GM21515 (cell line): ENCODE results near the gene ANXA3.

Experiments used
- ATAC-seq: cut with Tn5 transposase; IDR thresholded peaks from one replicate; pipeline ENCODE4 v1.9.1; 2021; ENCODE audit not compliant: unreplicated experiment

ANXA3 gene

GRCh38 chr4:78610546-78611214 is 59.1 kb downstream of the ANXA3 start:
- no peak for ATAC-seq

DNA sequence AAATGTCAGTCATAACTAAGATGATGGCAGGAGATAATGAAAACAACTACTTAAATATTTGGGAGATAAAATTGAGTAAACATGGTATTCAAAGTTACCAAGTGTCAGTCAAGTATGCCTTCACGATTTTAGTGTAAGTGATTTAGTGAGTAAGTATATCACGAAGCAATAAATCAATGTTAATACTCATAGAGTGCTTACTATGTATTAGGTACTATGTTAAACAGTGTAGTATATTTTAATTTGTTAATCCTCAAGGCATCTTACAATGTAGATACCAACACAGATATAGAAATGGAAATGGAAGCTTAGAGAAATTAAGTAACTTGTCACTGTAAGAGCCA is 59.6 kb downstream of the ANXA3 start:
- no peak for ATAC-seq

DNA sequence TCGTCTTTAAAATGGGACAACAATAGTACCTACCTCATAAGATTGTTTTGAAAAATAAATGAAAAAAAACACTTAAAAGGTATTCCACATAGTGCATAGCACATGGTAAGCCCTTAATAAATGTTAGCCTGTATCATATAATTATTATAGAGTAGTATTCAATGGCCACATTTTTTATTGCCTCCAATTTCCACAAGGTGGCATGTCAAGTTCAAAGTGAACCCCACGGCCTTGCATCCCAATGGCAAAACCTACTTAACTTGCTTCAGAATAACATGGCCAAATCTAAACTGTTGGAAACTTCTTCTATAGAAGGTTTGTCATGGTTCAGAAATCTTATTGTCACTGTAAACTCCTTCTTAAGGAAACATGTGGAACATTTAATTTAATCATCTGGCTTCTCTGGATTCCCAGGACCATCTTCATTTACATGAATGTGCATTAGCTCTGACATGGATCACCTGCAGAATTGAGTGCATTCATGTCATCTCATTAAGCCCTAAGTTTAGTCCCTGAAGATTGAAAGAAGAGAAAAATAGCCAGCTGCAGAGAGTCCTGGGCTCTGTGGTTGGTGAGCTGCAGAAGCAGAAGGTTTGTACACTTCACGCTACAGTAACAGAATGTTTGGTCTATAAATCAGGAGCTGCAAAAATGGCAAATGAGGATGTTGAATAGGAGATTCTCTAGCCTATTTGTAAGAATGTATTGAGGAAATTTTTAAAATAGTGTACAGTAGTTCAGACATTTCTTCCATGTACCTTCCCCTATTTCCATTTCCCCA is 61.0 kb downstream of the ANXA3 start:
- ATAC-seq: peak; percentile 42

GRCh38 chr4:78613522-78614321 is 62.2 kb downstream of the ANXA3 start:
- peak; percentile 74 for ATAC-seq

DNA sequence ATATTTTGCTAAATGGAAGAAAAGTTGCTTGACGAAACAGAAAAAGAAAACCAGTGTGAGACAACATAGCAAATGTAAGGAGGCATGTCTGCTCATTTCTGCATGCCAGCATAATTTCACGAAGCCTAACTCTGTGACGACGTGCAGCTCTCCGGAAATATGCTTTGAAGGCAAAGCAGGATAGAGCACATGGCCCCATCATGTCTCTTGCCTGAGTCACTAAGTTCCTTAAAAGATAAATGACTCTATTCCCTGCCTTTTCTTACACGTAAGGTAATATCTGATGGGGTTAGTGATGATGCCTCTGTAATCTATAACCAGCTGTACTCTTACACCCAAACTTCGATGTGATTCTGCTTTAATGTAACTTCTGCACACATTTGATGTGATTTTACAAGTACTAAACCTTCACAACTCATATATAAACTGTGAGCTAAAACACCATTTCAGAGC is 64.5 kb downstream of the ANXA3 start:
- ATAC-seq: no peak

DNA sequence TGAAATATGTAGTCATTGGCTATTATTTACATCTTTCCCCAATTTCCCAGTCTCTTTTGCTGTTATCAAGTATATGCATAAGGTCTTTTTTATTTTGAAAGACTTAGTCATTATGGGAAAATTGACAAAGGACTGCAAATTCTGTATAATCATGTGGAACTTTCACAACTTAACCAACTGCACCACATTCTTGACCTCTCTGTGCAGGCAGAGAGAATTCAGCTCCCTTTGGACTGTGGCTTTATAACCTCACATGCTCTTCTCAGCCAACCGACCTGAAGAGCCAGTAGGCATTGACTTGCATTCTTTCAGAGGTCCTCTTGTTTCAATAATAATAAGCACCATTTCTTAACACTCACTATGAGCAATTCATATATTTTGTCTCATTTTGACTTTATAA is 66.9 kb downstream of the ANXA3 start:
- ATAC-seq: no peak

DNA sequence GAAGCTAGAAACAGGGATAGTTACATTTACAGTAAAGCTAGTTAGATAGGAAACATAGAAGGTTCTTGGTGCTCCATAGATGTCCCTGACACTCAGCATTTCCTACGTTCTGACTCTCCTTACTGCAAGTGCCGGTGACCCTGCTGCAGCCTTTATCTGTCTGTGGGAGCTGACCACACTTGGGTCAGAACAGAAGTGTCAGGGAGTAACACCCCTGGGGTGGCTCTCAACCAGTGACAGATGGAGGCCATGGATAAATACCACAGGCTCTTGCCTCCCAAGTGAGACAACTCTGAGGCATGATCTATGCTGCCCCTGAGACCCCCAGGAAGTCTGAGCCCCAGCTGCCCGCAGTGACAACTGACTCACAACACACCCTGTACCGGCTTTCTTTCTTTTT is 69.8 kb downstream of the ANXA3 start:
- ATAC-seq: no peak

DNA sequence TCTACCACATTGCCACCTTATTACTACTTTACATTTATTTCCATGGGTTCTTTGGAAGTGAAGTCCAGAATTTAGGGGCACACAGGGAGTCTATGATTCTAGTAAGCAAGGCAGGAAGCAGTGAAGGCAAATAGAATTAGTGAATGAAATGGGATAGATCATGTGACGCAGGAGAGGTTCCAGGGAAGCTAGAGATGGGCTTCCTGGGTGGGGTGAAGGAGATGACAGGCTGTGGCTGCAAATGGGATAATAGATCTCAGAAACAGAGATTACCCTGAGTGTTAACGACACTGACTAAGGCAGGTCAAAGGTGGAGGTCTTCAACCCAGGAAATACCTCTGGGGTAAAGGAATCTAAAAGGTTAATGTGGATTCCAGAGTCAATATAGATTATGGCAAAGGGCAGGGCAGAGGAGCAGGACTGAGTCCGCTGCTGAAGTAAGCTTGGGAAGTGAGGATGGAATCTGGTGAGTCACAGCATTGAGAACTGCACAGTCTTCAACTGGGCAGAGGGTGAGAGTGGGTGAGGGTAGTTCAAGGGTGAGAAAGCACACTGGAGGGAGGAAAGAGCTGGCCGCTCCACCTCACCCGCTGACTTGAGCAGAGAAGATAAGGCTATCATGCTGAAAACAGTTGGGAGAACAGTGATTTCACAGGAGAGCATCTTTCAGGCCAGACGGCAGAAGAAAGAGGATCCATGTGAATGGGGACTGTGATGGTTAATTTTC is 70.8 kb downstream of the ANXA3 start:
- no peak for ATAC-seq

DNA sequence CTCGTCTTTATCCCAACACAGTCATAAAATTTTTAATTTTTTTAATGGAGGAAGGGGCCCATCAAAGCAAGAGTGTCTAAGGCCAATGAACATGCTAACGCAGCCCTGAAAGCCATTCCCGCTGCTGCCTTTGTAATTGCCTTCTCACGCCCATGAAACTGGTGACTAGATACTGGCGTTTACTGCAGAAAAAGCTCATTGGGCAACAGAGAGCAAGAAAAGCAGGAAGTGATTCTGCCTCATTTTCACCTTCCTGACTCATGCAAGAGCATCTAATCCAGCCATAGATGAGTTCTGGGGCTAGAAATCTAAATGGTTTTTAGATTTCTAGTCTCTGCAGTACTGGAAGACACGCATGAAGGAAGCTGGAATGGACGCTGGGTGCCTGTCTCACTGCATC is 72.5 kb downstream of the ANXA3 start:
- ATAC-seq: no peak

- no peak for ATAC-seq
Measured at GRCh38 chr4:78625073-78625472, 73.5 kb downstream of the ANXA3 start.

DNA sequence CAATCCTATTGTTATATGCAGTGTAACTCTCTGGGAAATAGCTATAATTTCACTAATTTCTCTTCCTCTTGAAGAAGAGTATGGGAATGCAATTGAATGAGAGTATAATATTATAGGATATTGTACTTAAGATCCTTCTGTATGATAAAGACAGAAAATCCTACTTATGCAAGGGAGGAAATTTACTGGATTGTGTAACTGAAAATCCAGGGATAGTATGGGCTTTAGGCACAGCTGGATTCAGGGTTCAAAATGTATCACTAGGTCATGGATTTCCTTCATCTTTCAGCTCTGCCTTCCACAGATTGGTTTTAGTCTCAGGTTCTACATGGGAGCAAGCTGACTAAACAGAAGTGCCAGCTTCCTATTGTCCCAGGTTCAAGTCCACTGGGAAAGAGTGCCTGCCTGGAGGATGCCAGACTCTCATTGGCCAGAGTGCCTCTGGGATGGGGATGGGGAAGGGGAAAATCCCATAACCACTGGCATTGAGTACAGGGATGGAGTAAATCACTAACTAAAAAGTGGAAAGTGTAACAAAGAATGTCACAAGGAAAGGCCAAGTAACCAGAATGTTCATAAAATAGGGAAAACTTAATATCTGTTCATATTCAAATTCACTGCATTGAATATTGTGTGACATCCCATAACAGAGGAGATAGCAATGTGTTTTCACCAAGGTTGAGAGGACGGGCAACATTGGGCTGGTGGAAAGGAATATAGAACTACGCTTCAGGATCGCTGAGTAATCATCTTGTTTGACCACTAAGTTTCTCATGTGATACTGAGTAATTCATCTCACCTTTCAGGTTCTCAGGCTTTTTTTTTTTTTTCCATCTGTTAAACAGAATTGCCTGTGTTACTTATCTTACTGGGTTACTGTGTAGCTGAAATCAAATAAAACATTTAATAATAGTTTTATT is 75.7 kb downstream of the ANXA3 start:
- no peak for ATAC-seq

DNA sequence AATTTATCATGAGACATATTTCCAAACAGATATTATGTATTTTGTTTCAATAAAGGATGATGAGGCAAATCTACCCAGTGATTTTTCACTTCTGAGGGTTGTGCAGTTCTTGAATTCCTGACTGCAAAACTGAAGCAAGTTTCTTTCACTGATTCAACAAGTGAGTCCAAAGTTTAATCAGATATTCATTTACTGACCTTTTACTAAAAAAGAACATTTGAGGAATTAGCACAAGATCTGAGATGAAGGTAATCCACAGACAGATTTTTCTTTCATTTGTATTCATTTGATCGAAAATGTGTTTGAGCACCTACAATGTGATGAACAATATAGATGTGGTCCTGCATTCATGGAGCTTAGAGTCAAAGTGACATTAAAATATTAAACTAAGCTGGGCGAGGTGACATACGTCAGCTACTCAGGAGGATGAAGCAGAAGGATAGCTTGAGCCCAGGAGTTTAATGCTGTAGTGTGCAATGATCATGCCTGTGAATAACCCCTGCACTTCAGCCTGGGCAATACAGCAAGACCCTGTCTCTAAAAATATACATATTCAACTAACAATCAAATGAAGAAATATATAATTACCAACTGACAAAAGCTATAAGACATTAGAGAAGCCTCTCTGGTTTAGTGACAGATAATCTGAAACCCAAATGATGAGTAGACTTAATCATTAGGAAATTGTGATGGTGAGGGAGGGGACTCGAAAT is 76.6 kb downstream of the ANXA3 start:
- ATAC-seq: no peak

- no peak for ATAC-seq
Measured at GRCh38 chr4:78629991-78630541, 78.5 kb downstream of the ANXA3 start.

GRCh38 chr4:78630615-78631014 is 79.0 kb downstream of the ANXA3 start:
- ATAC-seq: no peak

DNA sequence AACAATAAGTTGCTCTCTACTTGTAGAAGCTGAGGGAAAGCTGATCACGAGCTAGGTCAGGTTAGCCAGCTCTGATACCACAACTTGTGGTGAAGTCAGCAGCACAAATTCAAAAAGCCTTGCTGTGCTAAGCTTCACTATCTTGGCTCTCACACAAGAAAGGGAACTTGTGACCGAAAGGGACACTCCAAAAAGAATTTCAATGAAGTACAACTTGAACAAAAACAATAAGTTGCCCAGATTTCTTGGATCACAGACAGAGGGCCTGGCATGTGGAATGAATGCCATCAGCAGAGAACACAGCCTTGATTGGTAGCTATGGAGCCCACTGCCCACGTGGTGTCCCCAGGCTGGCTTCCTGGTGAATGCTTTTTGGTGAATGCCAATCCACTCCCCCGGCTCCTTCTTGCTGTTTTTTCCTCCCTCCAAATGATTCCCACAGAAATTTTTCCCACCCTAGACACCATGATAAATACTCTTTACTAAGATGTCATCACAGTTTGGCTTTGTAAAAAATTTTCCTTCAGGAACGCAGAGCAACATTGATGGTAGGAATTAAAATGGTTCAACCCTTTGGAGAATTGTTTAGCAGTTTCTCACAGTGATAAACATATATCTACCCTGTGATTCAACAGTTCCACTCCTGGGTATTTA is 82.6 kb downstream of the ANXA3 start:
- ATAC-seq: no peak

GRCh38 chr4:78638337-78639172 is 87.0 kb downstream of the ANXA3 start:
- ATAC-seq: peak; percentile 84

GRCh38 chr4:78640714-78641113 is 89.1 kb downstream of the ANXA3 start:
- no peak for ATAC-seq

GRCh38 chr4:78642934-78643333 is 91.4 kb downstream of the ANXA3 start:
- no peak for ATAC-seq
